Osteocyte (in vitro differentiated cells): ENCODE measurements around the gene RBM10. TPM values are rescaled to one million over a fixed set of nuclear protein-coding genes. Genes with fewer than 3 reads are reported as not detected.
A peak's percentile ranks its signal among the peaks of the same experiment; 100 is the strongest.

Source experiments
- DNase-seq: peaks from one replicate; pipeline ENCODE4 v3.0.0; 2021; ENCODE audit warnings: mixed read lengths; ENCODE audit not compliant: unreplicated experiment; ENCODE audit errors: extremely low spot score
- H3K27ac Mint-ChIP-seq: one replicate; pipeline ENCODE4 v1.8.0; 2021; ENCODE audit warnings: mild to moderate bottlenecking, mixed read lengths; ENCODE audit not compliant: unreplicated experiment
- H3K27me3 Mint-ChIP-seq: one replicate; pipeline ENCODE4 v1.8.0; 2021; ENCODE audit warnings: mixed read lengths; ENCODE audit not compliant: unreplicated experiment
- H3K36me3 Mint-ChIP-seq: one replicate; pipeline ENCODE4 v1.8.0; 2021; ENCODE audit warnings: mixed read lengths; ENCODE audit not compliant: unreplicated experiment
- H3K4me1 Mint-ChIP-seq: one replicate; pipeline ENCODE4 v1.8.0; 2021; ENCODE audit warnings: mixed read lengths; ENCODE audit not compliant: unreplicated experiment
- H3K4me3 Mint-ChIP-seq: one replicate; pipeline ENCODE4 v1.8.0; 2021; ENCODE audit warnings: mild to moderate bottlenecking, moderate library complexity, mixed read lengths; ENCODE audit not compliant: unreplicated experiment
- H3K9me3 Mint-ChIP-seq: one replicate; pipeline ENCODE4 v1.8.0; 2021; ENCODE audit warnings: mixed read lengths; ENCODE audit not compliant: unreplicated experiment
- CTCF ChIP-seq: fragments of 200-600 bp; sonication (generic); IDR thresholded peaks from 2 replicates; pipeline ENCODE4 v1.5.0; 2021; ENCODE audit warnings: antibody characterized with exemption, mild to moderate bottlenecking, moderate library complexity
- total RNA-seq: library from RNA; stranded (reverse); gene quantifications from 2 replicates; pipeline ENCODE4 v1.2.1, GENCODE V29; 2021

The RBM10 gene
- total RNA-seq, 1 donor from 2014 or later, result 36.9 TPM

GRCh38 chrX:47209508-47210238 is 64.7 kb downstream of the RBM10 start:
- peaks cover 72% of the 10 kb centered on the region for H3K36me3 Mint-ChIP-seq
- H3K4me3 Mint-ChIP-seq, result no peak overlapping the region
- no peak for DNase-seq
- no peaks in the 10 kb centered on the region for H3K9me3 Mint-ChIP-seq
- no peaks in the 10 kb centered on the region for H3K27me3 Mint-ChIP-seq
- TF ChIP-seq CTCF, result no peak
- H3K27ac Mint-ChIP-seq, result peak overlapping the region; percentile 7
- H3K4me1 Mint-ChIP-seq, result peaks cover 6% of the 10 kb centered on the region

- TF ChIP-seq CTCF, result no peak
- Mint-ChIP-seq H3K27me3 (no peaks in the 10 kb centered on the region), H3K9me3 (no peaks in the 10 kb centered on the region), H3K4me3 (no peak overlapping the region), H3K36me3 (peaks cover 76% of the 10 kb centered on the region), H3K4me1 (peaks cover 5% of the 10 kb centered on the region), H3K27ac (no peak overlapping the region)
- no peak for DNase-seq
Observed at GRCh38 chrX:47210661-47211425, 65.8 kb downstream of the RBM10 start.

- Mint-ChIP-seq H3K36me3 (peaks cover 67% of the 10 kb centered on the region), H3K27ac (peak overlapping the region; percentile 57), H3K4me3 (no peak overlapping the region), H3K4me1 (peaks cover 17% of the 10 kb centered on the region), H3K9me3 (no peaks in the 10 kb centered on the region), H3K27me3 (no peaks in the 10 kb centered on the region)
- DNase-seq, result no peak
- no peak for TF ChIP-seq CTCF
Observed at GRCh38 chrX:47212381-47213293, 67.6 kb downstream of the RBM10 start.

GRCh38 chrX:47214435-47215077 is 69.5 kb downstream of the RBM10 start:
- Mint-ChIP-seq H3K27me3 (no peaks in the 10 kb centered on the region), H3K4me1 (peaks cover 20% of the 10 kb centered on the region), H3K27ac (no peak overlapping the region), H3K36me3 (peaks cover 59% of the 10 kb centered on the region), H3K9me3 (no peaks in the 10 kb centered on the region), H3K4me3 (no peak overlapping the region)
- no peak for TF ChIP-seq CTCF
- no peak for DNase-seq
